Body of pancreas (tissue), 4 donors: Measurements from ENCODE around the gene MICU1.

Experiments
- POLR2A ChIP-seq, 3 donors: fragments of 450-650 bp; IDR thresholded peaks; one replicate each; pipeline ENCODE4 v1.6.1; 2016; ENCODE audit warnings: antibody characterized with exemption in 3 of 3, mild to moderate bottlenecking in 2 of 3
- TF ChIP-seq, protein P1 (sequence below), 7 experiments: fragments of 450-650 bp in 4 of 7; fragments of 200-600 bp in 3 of 7; sonication (generic) in 3 of 7; IDR thresholded peaks; one replicate each; pipeline ENCODE4 v1.5.1; 2016 to 2019; ENCODE audit warnings: antibody characterized with exemption in 7 of 7

DNA sequence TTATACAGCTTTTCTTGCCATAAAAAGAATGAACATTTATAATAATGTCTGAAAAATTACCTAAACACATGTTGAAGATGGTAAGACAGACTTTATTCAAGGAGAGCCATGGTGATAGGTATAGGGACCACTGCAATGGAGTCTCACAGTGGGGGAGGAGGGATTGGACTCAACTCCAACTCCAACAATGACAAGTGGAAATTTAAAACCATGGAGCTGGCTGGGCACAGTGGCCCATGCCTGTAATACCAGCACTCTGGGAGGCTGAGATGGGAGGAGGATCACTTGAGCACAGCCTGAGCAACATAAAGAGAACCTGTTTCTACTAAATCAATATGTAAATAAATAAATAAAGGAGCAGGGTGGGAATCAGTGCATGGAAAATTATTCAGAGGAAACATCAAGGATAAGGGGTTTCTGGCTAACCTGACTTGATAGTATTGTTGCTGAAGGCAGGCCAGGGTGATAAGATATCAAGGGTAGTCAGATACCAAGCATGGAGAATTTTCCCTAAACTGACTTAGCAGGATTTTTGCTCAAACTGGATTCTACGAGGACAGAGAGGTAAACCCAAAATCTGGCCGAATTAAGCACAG is 19.5 kb upstream of the MICU1 start:
- TF ChIP-seq, protein P1, sequence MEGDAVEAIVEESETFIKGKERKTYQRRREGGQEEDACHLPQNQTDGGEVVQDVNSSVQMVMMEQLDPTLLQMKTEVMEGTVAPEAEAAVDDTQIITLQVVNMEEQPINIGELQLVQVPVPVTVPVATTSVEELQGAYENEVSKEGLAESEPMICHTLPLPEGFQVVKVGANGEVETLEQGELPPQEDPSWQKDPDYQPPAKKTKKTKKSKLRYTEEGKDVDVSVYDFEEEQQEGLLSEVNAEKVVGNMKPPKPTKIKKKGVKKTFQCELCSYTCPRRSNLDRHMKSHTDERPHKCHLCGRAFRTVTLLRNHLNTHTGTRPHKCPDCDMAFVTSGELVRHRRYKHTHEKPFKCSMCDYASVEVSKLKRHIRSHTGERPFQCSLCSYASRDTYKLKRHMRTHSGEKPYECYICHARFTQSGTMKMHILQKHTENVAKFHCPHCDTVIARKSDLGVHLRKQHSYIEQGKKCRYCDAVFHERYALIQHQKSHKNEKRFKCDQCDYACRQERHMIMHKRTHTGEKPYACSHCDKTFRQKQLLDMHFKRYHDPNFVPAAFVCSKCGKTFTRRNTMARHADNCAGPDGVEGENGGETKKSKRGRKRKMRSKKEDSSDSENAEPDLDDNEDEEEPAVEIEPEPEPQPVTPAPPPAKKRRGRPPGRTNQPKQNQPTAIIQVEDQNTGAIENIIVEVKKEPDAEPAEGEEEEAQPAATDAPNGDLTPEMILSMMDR (IDR thresholded peaks at IDR 0.05) = no peak
- no peak for TF ChIP-seq POLR2A (IDR thresholded peaks at IDR 0.05)
